Right hindlimb (tissue), 1 donor: ENCODE measurements around the gene JOSD2.
A peak's percentile ranks its signal among the peaks of the same experiment; 100 is the strongest.
"Not testable (repeated sequence)": the region's sequence is repeated elsewhere in the genome, so short reads cannot be mapped to it uniquely, and the experiment has no call there.

Experiments
- DNase-seq: peaks from one replicate; pipeline ENCODE4 v3.0.0-alpha.2; 2018

The JOSD2 gene

DNA sequence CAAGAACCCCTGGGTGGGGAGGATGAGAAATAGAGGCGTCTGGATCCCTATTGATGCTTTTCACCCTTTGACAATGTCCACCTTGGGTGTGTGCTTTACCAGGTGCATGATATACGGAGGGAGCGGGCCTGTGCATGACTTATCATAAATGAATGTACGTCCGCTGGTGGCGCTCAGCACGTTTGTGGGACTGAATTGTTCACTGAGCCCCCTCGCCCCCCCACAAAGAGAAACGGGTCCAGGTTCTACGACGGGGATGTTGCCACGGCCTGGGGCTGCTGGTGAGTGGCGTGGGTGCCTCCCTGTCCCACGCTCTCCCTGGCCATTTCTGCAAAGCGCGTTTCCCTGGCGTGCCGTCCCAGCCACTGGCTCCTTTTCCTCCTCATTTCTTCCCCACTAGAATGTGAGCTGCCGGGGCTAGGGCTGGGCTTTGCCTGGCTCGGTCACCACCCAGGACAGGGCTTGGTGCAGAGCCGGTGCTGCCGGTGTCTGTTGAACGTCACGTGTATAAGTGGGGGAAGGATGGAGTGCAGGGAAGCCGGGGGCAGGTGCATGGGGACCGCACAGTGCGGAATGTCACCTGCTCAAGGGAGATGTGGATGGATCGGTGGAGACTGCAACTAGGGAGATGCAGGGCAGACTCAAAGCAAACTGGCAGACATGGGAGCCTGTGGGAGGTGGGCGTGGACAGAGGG lies 35.7 kb upstream of the JOSD2 start:
- DNase-seq, result no peak

DNA sequence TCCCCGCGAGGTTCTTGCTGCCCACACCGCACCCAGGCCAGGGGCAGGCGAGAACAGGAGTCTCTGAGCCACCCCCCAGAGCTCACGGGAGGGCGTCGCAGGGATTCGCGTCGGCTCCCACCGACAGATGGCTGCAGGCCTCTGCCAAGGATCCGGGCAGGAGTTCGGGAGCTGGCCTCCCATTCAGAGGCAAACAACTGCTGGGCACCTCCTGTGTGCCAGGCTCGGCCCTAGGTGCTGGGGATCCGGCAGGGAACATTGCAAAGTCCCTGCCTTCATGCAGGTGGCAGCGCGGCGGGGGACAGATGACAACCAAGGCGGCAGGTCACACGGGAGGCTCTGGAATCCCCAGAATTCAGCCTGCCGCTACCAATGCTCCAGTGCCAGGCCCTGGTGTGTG lies 32.0 kb upstream of the JOSD2 start:
- no peak for DNase-seq

DNA sequence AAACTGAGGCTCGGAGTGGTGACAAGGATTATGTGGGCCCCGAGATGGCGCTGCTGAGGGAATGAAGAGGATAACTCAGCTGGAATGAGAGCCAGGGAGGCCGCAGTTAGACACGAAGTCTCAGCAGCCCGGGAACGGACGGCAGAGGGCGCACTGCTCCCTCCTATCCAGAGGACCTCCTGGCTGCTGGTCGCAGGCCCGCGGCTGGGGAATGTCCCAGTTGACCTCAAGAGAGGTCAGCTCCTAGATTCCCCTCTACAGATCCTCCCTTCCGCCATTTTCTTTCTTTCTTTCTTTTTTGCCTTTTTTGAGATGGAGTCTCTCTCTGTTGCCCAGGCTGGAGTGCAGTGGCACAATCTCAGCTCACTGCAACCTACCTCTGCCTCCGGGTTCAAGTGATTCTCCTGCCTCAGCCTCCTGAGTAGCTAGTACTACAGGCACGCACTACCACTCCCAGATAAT lies 26.8 kb upstream of the JOSD2 start:
- peak; percentile 78 for DNase-seq

DNA sequence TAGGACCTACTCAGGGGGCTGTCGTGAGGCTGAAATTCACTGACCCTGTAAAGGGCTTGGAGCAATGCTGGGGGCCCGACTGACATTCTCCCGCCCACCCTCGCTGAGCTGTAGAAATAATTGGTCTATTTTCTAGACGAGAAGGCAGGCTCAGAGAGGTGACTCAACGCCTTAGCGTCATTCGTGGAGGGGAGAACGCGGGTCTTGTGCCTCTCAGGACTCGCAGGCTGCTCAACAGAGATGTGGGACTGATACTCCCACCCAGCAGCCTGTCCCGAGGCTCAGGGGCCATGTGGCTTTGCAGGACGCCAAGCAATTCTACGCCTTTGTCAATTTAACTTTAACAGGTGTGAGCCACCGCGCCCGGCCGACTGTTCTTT lies 26.3 kb upstream of the JOSD2 start:
- no peak for DNase-seq

DNA sequence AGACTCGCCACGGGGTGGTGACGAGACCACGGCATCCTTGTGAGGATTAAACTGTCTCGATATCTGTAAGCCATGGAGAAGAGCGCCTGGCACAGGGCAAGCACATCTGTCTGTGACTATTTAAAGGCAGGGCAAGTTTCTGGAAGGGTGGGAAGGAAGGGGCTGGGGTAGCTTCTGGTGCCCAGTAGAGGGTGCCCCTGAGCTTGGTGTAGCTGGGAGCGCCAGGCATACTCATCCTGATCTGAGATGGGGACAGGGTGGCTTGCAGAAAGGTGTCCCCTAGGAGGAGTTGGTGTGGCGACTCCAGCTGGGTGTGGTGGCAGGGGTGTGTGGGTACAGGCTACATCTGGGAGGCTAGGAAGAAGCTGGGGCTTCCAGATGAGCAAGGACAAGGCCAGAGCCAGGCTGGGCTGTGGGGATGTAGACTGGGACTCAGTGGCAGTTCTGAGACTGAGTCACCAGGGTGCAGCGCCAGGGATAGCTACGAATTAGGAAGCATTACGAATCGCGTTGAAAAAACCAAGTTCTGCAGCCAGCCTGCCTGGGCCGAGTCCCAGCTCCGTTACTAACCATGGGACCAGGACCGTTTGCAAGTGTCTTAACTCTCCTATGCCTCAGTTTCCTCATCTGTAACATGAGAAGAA lies 25.8 kb upstream of the JOSD2 start:
- DNase-seq, result no peak

DNA sequence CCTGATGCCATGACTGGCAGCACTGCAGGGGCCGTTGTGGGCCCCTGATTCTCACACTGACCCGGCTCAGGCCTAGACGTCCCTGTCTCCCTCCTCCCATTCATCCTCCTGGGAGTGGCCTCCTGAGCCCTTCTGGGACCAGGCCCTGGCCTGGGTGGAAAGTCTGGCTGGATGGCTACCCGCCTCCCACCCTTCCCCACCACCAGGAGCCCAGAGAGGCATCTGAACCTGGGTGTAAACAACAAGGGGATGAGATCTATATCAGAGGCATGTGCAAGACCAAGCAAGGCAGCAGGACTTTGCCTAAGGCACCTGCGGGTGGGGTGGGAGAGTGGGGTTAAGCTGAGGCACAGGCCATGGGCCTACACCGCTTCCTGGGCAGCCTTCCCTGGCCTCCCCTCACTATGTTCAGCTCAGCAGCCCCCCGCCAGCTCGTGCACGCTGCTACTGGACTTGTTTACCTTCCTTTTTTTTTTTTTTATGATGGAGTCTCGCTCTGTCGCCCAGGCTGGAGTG lies 24.7 kb upstream of the JOSD2 start:
- no peak for DNase-seq

DNA sequence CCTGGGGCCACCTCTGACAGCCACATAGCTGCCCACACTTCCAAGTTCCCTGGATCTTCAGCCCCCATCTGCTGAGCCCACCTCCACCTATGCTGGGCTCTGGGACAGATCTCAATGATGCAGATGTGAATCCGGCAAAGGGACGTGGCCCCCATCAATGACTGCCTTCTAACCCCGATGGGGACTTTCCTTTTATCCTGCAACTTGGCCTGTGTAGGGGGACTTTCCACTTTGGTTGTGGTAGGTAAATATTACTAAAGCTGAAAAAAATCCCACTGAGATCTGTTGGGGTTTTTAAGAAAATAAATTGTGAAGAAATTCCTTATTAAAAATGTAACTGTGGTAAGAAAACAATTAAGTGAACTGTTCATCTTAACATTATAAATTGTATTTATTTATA lies 23.5 kb upstream of the JOSD2 start:
- DNase-seq, result no peak

DNA sequence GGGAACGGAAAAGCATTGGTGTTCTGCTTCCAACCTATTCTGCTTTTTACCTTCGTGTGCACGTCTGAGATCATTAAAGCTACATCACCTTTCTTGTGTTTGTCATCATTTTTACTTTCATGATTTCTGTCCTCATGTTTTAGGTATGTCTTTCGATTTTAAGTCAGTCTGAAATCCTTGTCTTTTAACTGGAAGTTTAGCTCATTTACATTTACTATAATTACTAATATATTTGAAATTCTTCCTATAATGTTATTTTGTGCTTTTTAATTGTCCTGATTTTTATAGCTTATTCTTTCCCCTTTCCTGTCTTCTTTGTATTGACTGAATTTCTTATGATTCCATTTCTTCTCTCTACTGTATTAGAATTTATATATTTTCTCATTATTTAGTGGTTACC lies 22.0 kb upstream of the JOSD2 start:
- no peak for DNase-seq

DNA sequence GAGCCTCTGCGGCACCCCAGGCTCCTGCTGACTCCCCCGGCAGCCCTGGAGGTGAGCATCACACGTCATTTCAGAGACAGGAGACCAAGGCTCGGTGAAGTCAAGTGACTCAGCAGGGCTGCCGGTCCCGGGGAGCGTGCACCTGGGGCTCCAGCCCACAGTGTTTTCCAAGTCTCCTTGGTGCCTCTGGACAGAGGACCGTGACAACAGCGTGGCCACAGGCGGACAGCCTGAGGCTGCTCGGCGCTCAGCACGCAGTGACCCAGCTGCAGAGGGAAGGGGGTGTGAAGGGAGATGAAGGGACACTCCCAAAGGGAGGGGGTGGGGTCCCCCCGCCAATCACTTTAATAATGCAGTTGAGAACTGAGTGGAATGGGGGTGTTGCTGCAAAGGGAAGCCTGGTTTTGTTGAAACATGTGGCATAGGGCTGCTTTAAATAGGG lies 20.2 kb upstream of the JOSD2 start:
- no peak for DNase-seq

DNA sequence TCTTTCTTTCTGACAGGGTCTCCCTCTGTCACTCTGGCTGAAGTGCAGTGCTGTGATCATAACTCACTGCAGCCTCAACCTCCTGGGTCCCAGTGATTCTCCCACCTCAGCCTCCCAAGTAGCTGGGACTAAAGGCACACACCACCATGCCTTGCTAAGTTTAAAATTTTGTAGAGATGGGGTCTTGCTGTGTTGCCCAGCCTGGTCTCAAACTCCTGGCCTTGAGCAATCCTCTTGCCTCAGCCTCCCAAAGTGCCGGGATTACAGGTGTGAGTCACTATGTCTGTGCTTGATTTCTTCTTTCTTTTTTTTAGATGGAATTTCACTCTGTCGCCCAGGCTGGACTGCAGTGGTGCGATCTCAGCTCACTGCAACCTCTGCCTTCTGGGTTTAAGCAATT lies 17.1 kb upstream of the JOSD2 start:
- DNase-seq, result not testable (repeated sequence)

DNA sequence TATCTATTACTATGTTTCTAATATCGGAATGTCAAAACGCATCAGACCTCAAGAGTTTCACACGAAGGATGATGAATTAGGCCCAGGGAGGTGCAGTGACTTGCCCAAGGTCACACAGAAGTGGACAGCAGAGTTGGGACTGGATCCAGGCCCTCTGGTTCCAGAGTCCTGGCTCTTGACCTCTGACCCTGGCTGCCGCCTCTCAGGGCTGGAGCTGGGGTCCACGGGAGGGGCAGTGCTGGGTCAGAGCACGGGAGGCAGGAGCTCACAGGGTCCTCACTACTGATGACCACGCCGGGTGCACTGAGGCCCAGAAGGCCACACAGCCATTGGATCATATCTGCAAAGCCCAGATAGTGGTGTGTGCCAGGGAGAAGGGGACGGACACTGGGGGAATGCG lies 11.9 kb upstream of the JOSD2 start:
- DNase-seq, result no peak

DNA sequence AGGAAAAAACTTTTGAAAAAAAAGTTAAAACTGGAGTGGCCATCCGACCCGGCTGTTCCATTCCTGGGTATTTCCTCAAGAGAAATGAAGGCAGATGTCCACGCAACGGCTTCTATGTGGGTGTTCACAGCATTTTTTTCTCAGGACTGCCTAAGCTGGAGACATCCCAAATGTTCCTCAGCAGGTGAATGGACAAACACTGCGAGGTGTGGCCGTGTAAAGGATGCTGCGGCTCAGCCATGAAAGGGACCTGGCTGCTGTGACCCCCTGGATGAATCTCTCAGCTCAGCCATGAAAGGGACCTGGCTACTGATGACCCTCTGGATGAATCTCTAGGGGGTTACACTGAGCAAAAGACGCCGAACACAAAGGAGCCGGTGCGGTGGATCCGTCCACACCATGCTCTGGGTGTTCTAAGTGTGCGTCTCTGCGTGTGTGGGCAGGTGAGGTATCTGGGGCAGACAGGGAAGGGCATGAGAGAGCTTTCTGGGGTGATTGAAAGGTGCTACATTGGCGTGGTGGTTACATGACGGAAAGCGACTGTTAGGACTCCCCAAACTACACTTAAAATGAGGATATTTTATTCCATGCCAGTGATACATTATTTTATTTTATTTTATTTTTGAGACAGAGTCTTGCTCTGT lies 10.0 kb upstream of the JOSD2 start:
- DNase-seq, result no peak

DNA sequence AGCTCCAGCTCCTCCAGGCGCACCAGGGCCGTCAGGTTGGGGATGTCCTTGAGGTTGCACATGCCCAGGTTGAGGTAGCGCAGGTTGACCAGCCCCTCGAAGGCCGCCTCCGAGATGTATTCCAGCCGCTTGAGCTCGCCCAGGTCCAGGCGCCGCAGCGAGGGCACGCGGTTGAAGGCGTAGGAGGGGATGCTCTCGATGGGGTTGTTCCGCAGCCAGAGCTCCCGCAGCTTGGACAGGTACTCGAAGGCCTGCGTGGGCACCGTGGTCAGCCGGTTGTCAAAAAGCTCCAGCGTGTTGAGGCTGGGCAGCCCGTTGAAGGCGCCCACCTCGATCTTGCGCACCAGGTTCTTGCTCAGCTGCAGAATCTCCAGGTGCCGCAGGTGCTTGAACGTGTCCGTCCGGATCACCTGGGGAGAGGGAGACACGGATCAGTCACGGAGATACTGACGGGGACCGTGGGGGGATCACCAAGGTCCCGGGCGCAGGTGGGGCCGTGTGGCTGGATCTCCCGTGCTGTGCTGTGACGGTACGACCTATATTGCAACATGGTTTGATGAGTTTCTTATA lies 8.1 kb upstream of the JOSD2 start:
- no peak for DNase-seq

DNA sequence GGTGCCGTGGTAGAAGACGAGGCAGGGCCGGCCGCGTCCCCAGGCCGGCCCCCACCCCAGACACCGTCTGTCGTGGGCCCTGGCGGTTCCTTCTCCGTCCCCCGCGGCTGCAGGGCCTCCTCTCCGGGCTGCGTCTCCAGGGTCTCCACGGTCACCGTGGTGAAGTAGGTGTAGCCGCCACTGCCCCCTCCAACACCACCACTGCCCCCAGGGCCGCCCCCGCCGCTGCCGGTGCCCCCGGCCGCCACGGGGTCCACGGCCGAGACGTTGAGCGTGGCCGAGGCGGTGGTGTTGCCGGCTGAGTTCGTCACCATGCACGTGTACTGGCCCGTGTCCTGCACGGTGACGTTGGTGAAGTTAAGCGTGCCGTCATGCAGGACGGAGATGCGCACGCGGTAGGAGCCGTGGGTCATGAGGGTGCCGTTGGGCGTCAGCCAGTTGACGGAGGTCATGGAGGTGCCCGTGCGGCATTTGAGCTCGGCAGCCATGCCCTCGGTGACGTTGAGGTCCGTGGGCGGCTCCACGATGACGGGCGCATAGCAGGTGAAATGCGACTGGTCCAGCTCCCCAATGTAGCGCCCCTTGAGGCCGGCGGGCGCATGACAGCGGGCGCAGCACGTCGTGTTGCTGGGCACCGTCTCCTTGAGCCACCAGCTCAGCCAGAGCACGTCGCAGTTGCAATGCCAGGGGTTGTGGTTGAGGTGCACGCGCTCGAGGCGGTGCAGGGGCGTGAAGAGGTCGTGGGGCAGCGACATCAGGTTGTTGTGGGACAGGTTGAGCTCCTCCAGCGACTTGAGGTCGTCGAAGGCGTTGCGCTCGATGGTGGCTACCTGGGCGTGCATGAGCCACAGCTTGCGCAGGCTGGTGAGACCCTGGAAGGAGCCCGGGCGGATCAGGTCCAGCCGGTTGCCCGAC lies 7.4 kb upstream of the JOSD2 start:
- no peak for DNase-seq

DNA sequence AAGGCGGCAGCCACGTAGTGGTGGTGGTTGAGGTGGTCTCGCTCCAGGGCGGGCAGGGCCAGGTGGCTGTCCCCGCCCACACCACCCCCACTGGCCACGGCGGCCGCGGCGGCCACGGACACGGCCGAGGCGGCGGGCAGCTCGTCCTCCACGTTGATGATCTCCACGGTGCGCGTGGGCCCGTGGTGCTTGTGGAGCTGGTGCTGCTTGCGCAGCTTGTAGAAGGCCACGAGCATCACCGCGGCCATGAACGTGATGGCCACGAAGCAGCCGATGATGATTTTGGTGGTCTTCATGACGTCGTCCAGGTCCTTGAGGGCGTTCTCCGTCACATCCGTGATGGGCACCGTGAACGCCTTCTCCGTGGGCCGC lies 6.7 kb upstream of the JOSD2 start:
- DNase-seq, result no peak

DNA sequence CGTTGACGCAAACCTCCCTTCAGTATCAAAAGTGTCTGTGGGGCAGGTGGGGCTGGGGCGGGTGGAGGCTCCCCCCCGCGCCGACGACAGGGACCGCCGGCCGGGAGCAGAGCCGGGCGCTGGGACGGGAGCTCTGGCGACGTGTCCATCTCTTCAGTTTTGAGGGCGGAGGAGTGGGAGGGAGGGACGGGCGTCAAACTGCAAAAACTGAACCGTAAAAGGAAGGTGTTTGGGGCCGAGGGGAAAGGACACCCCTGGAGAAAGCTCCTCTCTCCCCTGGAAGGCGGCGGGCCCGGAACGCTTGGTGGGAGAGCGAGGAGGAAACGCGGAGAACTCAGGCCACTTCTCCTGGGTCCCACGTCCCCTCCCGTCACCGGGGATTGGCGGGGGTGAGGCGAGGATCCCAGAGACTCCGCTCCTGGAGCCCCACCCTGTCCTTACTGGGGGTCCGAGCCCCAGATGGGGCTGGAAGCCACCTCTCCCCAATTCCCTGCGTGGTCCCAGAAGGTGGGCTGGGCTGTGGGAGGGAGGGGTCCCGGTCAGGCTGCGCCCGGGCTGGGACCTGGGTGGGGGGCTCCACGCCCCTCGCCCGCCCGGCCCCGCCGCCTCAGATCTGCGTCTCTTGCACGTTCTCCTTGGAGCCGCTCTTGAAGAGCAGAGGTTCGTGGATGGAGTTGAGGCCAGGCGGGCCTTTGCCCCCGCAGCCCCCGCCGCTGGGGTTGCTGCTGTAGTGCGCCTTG lies 6.1 kb upstream of the JOSD2 start:
- DNase-seq, result no peak

DNA sequence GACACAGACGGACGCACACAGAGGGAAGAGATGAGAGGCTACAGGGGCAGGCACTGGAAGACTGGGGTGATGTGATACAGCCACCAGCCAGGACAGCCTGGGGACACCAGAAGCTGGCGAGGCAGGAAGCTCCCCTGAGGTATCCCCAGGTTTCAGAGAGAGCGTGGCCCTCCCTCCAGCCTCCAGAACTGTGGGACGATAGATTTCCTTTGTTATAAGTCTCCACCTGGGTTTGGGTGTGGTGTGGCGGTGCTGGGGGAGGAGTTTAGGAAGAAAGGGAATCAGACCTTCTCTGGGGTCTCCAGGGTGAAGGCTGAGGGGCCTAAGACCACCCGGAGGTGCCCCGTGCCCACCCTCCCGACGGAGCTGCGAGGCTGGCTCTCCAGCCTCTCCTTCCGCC lies 5.5 kb upstream of the JOSD2 start:
- no peak for DNase-seq

DNA sequence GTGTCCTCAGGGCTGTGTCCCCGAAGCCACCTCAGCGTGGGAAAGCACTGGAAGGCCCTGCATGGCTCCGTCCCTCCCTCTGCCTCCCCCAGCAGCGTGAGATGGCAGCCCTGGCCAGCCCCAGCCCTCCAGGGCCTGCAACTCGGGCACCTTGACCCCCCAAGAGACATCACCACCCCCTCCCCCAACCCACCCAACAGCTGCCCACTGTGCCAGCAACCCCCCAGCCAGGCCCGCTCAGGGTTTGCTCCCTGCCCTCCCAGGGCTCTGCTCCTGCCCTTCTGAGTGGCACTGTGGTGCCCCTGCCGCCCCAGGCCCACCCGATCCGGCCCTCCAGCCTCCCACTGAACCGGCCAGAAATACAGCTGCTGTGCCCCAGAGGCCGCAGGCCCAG lies 4.2 kb upstream of the JOSD2 start:
- DNase-seq, result no peak

DNA sequence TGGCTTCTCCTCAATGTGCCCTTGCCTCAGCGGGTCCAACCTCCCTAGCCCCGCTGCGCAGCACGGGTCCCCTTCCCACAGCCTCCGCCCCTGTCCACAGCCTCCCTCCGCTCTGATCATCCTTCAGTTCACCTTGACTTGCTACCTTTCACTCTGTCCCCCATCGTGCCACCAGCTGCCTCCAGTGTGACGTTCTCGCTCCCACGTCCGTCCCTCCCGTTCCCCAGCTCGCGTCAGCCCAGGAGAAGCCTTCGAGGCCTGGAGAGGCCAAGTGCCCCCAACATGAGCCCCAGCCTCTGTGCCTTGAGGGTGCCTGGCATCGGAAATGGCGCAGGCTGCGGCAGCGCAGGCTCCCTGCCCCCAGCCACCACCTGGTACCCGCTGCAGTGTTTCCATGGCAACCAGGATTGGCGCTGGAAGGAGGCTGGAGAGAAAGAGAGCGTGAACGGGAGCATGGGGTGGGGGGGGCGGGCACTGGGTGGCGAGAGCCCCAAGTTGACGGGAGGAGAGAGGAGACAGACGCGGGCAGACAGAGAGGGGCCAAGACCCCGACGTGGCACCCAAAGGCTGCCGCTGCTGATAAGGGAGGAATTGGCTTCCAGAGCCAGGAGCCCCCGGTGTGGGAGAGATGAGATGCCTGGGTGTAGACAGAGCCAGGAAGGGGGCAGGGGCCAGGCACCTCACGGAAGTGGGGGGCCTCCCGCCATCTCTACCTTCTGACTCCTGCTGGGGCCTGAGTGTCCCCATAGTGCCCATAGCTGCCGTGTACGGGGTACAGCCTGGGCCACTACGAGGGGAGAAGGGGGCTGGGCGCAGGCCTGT lies 3.6 kb upstream of the JOSD2 start:
- no peak for DNase-seq

DNA sequence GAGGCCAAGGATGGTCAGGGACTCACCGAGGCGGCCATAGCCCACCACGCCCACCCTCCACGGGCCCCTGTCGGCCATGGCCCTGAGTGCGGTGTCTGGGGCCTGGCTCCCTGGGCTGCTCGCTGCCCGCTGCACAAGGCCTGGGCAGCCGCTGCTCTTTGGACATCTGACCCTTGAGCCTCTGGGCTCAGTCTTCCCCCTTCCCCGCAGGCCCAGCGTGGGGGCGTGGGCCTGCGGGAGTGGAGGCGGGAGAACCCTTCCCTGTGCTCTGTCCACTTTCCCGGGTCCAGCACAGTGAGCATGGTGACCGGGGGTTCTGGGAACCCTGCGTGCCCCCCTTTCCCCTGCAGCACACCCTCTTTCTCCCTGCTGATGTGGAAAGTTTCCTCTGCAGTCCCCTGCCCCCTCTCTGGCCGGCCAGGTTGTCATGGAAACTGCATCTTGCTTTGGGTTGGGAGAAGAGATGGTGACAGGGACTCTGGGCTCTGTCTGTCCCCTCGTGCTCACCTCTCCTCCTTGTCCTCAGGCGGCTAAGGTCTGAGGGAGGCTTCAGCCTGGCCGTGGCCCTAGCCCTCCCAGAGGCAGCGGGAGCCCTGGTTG lies 2.9 kb upstream of the JOSD2 start, which contains the start of gene ASPDH:
Gene ASPDH, minus strand, starts transcription at position 168 of the 600 bp plus-strand sequence. Its CDS starts 90 bp downstream, at position 78.
- DNase-seq, result no peak
